ENCODE results near the gene RSPH3.

The RSPH3 gene

GRCh38 chr6:158933079-158933595 lies 66.9 kb downstream of the RSPH3 start:
- TF ChIP-seq, protein P1, sequence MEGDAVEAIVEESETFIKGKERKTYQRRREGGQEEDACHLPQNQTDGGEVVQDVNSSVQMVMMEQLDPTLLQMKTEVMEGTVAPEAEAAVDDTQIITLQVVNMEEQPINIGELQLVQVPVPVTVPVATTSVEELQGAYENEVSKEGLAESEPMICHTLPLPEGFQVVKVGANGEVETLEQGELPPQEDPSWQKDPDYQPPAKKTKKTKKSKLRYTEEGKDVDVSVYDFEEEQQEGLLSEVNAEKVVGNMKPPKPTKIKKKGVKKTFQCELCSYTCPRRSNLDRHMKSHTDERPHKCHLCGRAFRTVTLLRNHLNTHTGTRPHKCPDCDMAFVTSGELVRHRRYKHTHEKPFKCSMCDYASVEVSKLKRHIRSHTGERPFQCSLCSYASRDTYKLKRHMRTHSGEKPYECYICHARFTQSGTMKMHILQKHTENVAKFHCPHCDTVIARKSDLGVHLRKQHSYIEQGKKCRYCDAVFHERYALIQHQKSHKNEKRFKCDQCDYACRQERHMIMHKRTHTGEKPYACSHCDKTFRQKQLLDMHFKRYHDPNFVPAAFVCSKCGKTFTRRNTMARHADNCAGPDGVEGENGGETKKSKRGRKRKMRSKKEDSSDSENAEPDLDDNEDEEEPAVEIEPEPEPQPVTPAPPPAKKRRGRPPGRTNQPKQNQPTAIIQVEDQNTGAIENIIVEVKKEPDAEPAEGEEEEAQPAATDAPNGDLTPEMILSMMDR (conservative IDR thresholded peaks at IDR 0.05; ENCODE audit: low read depth, low read length), result no peak
- H2AFZ ChIP-seq (ENCODE audit: low read depth), result no peak overlapping the region

GRCh38 chr6:158928068-158928467 lies 71.9 kb downstream of the RSPH3 start:
- Histone ChIP-seq H3K79me2 (ENCODE audit: insufficient read depth, low read depth) (no peaks in the 10 kb centered on the region), H3K9ac (no peak overlapping the region), H3K27ac (no peak overlapping the region), H2AFZ (ENCODE audit: low read depth) (no peak overlapping the region), H3K36me3 (ENCODE audit: insufficient read depth) (no peaks in the 10 kb centered on the region), H3K4me1 (ENCODE audit: low read depth, poor library complexity, severe bottlenecking) (no peaks in the 10 kb centered on the region), H3K4me2 (no peak overlapping the region), H3K27me3 (ENCODE audit: insufficient read depth, low read depth) (no peaks in the 10 kb centered on the region), H3K4me3 (IDR thresholded peaks at IDR 0.05; ENCODE audit: insufficient read depth, low read depth, low read length) (no peak overlapping the region), H4K20me1 (ENCODE audit: insufficient read depth) (no peaks in the 10 kb centered on the region)
- TF ChIP-seq, protein P1 (conservative IDR thresholded peaks at IDR 0.05; ENCODE audit: low read depth, low read length), result no peak

More at GRCh38 chr6:158933079-158933595, 66.9 kb downstream of the RSPH3 start:
- no peak overlapping the region for H3K4me3 ChIP-seq (IDR thresholded peaks at IDR 0.05; ENCODE audit: insufficient read depth, low read depth, low read length)
- H3K36me3 ChIP-seq (ENCODE audit: insufficient read depth), result no peaks in the 10 kb centered on the region
- H3K27ac ChIP-seq, result no peak overlapping the region
- no peak overlapping the region for H3K4me2 ChIP-seq
- H3K9ac ChIP-seq, result no peak overlapping the region
- H3K79me2 ChIP-seq (ENCODE audit: insufficient read depth, low read depth), result no peaks in the 10 kb centered on the region
- no peaks in the 10 kb centered on the region for H4K20me1 ChIP-seq (ENCODE audit: insufficient read depth)
- H3K27me3 ChIP-seq (ENCODE audit: insufficient read depth, low read depth), result no peaks in the 10 kb centered on the region
- no peaks in the 10 kb centered on the region for H3K4me1 ChIP-seq (ENCODE audit: low read depth, poor library complexity, severe bottlenecking)

DNA sequence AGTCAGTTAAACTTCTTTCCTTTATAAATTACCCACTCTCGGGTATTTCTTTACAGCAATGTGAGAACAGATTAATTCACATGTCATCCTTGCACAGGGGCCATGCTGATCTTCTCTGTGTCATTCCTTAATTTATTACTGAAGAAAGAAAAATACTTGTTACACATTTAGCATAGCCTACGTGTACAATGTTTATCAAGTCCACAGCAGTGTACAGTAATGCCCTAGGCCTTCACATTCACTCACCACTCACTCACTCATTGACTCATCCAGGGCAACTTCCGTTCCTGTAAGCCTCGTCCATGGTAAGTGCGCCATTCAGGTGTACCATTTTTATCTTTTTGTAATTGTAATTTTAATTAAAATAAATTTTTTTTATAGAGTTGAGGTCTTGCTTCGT lies 73.6 kb downstream of the RSPH3 start:
- Histone ChIP-seq H3K4me2 (no peak overlapping the region), H3K27me3 (ENCODE audit: insufficient read depth, low read depth) (no peaks in the 10 kb centered on the region)

GRCh38 chr6:158924499-158925455 lies 75.2 kb downstream of the RSPH3 start:
- H3K27ac ChIP-seq, result no peak overlapping the region

More for the DNA sequence above, 73.6 kb downstream of the RSPH3 start:
- Histone ChIP-seq H4K20me1 (ENCODE audit: insufficient read depth) (no peaks in the 10 kb centered on the region), H3K4me1 (ENCODE audit: low read depth, poor library complexity, severe bottlenecking) (no peaks in the 10 kb centered on the region), H3K9ac (no peak overlapping the region), H3K27ac (no peak overlapping the region), H2AFZ (ENCODE audit: low read depth) (no peak overlapping the region), H3K36me3 (ENCODE audit: insufficient read depth) (no peaks in the 10 kb centered on the region), H3K4me3 (IDR thresholded peaks at IDR 0.05; ENCODE audit: insufficient read depth, low read depth, low read length) (no peak overlapping the region), H3K79me2 (ENCODE audit: insufficient read depth, low read depth) (no peaks in the 10 kb centered on the region)
- TF ChIP-seq, protein P1 (conservative IDR thresholded peaks at IDR 0.05; ENCODE audit: low read depth, low read length), result no peak

More at GRCh38 chr6:158924499-158925455, 75.2 kb downstream of the RSPH3 start:
- no peak overlapping the region for H3K4me2 ChIP-seq
- no peak overlapping the region for H3K9ac ChIP-seq
- no peaks in the 10 kb centered on the region for H3K79me2 ChIP-seq (ENCODE audit: insufficient read depth, low read depth)
- no peaks in the 10 kb centered on the region for H3K36me3 ChIP-seq (ENCODE audit: insufficient read depth)
- H3K4me3 ChIP-seq (IDR thresholded peaks at IDR 0.05; ENCODE audit: insufficient read depth, low read depth, low read length), result no peak overlapping the region
- no peak overlapping the region for H2AFZ ChIP-seq (ENCODE audit: low read depth)
- H3K4me1 ChIP-seq (ENCODE audit: low read depth, poor library complexity, severe bottlenecking), result no peaks in the 10 kb centered on the region
- no peaks in the 10 kb centered on the region for H4K20me1 ChIP-seq (ENCODE audit: insufficient read depth)
- H3K27me3 ChIP-seq (ENCODE audit: insufficient read depth, low read depth), result no peaks in the 10 kb centered on the region
- TF ChIP-seq, protein P1 (conservative IDR thresholded peaks at IDR 0.05; ENCODE audit: low read depth, low read length), result no peak

Measured in KMS-11 (cell line).